ENCODE results near the gene KHDRBS1. TPM values are rescaled to one million over a fixed set of nuclear protein-coding genes. Genes with fewer than 3 reads are reported as not detected.
A peak's percentile ranks its signal among the peaks of the same experiment; 100 is the strongest.

KHDRBS1 gene
- total and polyA plus RNA-seq, 9 of the 15 experiments (the other 6 are each of a cell fraction or from before 2014, with no cell fraction given): 48.4 to 257 (median 114) TPM

GRCh38 chr1:32072622-32073298, 59.1 kb downstream of the KHDRBS1 start, which contains the start of gene TMEM39B (continued):
- TF ChIP-seq PBX2 (CRISPR knock-in tag; IDR thresholded peaks at IDR 0.05; ENCODE audit: low read depth): no peak
- no peak for TF ChIP-seq PBX2 (tag; conservative IDR thresholded peaks at IDR 0.05; ENCODE audit: low read depth)
- TF ChIP-seq JUND (IDR thresholded peaks at IDR 0.05; ENCODE audit: borderline replicate concordance, low read depth, low read length): peak; percentile 40
- TF ChIP-seq JUND (tag; IDR thresholded peaks at IDR 0.05; ENCODE audit: borderline replicate concordance, low read depth, low read length): no peak
- no peak for TF ChIP-seq STAT5A (IDR thresholded peaks at IDR 0.05; ENCODE audit: borderline replicate concordance, low read length)
- TF ChIP-seq BCL6 (CRISPR knock-in tag; IDR thresholded peaks at IDR 0.05): no peak
- TF ChIP-seq FIP1L1 (IDR thresholded peaks at IDR 0.05; ENCODE audit: low read depth, low read length, poor library complexity, severe bottlenecking): peak; percentile 93
- no peak for TF ChIP-seq ZNF77 (CRISPR knock-in tag; IDR thresholded peaks at IDR 0.05)
- TF ChIP-seq GATA2 (CRISPR knock-in tag; IDR thresholded peaks at IDR 0.05): no peak
- peak; percentile 42; the same call in 1 of the 2 replicates for TF ChIP-seq FOXM1 (IDR thresholded peaks at IDR 0.05; ENCODE audit: low read depth)
- peak; percentile 84 for TF ChIP-seq FOXM1 (CRISPR knock-in tag; IDR thresholded peaks at IDR 0.05; ENCODE audit: low read depth)
- TF ChIP-seq TRIM24 (IDR thresholded peaks at IDR 0.05): peak in 1 of 2 experiments; percentile 64; a peak in 2 of 4 replicates
- TF ChIP-seq PRMT5 (CRISPR knock-in tag; IDR thresholded peaks at IDR 0.05): no peak
- no peak for TF ChIP-seq ZNF507 (tag; conservative IDR thresholded peaks at IDR 0.05)
- peak in 1 of 2 experiments; percentile 16 for TF ChIP-seq AFF1 (IDR thresholded peaks at IDR 0.05; ENCODE audit: low read depth in 1 of 2, partially characterized antibody in 2 of 2)
- TF ChIP-seq TOE1 (IDR thresholded peaks at IDR 0.05; ENCODE audit: borderline replicate concordance): peak; percentile 93
- no peak for TF ChIP-seq TOE1 (CRISPR knock-in tag; IDR thresholded peaks at IDR 0.05; ENCODE audit: borderline replicate concordance, low read depth)
- peak; percentile 25; the same call in 1 of the 2 replicates for TF ChIP-seq MXI1 (IDR thresholded peaks at IDR 0.05; ENCODE audit: low read depth, low read length)
- TF ChIP-seq KDM1A (IDR thresholded peaks at IDR 0.05): 0 out of 4 replicates have a peak, but pooled peaks of 1 of the 2 experiments have one; percentile 37
- TF ChIP-seq TAF15 (IDR thresholded peaks at IDR 0.05; ENCODE audit: low read depth, low read length): no peak
- 0 out of 6 replicates have a peak, but pooled peaks of 2 of the 3 experiments have one; percentile 1 to 9 for TF ChIP-seq CTCF (IDR thresholded peaks at IDR 0.05 in 2 of 3, conservative IDR thresholded peaks at IDR 0.05 in 1 of 3; ENCODE audit: insufficient read depth in 2 of 3, low read depth in 1 of 3, low read length in 3 of 3)

Data from K562 (cell line).